HG03135 (cell line): Measurements from ENCODE around the gene CBFA2T3.

Source experiments
- ATAC-seq: cut with Tn5 transposase; IDR thresholded peaks from one replicate; pipeline ENCODE4 v1.9.1; 2021; ENCODE audit warnings: mild to moderate bottlenecking, moderate library complexity; ENCODE audit not compliant: unreplicated experiment

Gene CBFA2T3

DNA sequence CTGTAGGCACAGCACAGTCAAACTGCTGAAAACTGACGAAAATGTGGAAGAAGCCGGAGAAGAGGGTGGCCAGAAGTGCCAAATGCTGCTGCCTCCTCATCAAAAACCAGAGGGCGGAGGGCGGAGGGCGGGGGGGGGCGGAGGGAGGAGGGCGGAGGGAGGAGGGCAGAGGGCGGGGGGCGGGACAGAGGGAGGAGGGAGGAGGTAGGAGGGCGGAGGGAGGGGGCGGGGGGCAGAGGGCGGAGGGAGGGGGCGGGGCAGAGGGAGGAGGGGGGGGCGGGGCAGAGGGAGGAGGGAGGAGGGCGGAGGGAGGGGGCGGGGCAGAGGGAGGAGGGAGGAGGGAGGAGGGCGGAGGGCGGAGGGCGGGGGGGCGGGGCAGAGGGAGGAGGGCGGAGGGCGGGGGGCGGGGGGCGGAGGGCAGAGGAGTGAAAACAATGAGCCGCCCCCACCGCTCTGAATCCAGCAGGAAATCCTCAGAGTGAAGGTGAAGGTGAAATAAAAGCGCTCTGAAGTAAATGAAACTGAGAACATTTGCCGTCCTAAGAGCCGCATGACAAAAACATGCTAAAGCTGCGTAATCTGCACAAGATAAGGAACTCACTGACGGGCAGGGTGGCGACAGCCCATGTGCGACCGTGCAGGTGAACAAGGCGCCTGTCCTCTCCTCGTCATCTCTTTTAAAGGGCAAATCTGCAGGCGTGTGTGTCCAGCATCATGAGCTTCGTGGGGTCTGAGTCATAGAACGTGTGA lies 22.6 kb upstream of the CBFA2T3 start:
- no peak for ATAC-seq

DNA sequence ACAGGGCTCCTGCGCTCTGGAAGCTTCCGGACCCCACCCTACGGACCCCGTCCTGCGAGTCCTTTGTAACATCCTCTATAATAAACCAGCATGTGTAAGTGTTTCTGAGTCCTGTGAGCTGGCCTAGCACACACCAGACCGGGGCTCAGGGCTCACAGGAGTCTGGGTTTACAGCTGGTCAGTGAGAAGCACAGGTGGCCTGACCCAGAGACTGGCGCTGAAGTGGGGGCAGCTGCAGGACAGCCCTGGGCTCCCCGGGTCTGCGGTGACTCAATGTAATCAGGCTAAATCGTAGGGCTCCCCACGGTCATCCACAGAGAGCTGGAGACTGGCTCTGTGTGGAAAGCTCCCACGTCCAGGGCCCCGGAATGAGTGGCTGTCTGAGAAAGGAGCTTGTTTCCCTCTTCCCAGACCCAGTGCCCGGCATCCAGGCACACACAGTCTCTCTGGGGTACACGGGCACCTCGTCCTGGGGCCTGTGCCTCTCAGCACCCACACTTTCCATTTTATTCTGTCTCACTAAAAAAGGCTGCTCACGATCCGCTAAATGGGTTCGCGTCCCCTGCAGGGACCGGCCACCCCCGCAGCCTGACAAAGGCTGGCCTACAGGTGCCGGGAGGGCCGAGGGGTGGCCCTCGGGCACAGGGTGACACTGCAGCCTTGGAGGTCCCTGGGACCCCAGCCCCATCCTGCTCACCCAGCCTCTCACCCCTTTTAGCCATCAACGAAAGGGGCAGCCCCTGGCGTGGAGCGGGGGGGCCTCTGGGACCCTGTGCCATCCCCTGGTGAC lies 18.9 kb upstream of the CBFA2T3 start:
- ATAC-seq: no peak

DNA sequence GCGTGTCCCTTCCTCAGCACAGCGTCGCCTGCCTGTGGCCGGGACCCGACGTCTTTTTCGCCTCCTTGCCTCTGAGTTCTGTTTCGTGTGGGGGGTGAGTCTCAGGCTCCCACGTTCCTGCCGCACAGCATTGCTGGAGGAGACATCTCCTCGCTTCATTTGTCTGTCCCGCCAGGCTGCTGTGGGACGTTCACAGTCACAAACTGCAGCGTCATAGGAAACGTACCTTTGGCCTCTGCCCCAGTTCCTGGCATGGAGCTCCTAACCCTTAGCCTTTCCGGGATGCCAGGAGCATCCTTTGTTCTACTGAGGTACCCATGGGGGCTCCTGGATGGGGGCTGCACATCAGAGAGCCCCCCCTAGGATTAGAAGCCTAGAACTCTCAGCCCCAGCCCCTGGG lies 18.2 kb upstream of the CBFA2T3 start:
- no peak for ATAC-seq

DNA sequence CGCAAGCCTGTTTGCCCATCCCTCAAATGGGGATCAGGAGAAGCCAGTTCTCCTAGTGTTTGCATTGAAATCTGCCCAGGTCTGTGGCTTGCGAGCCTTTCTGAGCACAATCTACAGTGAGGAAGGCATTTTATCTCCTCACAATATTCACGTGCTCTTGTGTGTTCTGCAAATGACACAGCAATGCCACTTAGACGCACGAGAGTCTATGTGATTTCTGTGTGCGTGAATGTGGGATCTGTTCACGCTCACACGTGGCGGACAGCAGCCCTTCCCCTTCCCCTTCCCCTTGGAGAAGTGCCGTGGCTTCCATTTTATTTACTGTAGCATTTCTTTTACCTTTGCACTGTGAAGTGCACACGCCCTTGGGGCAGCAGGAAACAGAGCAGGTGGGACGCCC lies 17.7 kb upstream of the CBFA2T3 start:
- no peak for ATAC-seq

DNA sequence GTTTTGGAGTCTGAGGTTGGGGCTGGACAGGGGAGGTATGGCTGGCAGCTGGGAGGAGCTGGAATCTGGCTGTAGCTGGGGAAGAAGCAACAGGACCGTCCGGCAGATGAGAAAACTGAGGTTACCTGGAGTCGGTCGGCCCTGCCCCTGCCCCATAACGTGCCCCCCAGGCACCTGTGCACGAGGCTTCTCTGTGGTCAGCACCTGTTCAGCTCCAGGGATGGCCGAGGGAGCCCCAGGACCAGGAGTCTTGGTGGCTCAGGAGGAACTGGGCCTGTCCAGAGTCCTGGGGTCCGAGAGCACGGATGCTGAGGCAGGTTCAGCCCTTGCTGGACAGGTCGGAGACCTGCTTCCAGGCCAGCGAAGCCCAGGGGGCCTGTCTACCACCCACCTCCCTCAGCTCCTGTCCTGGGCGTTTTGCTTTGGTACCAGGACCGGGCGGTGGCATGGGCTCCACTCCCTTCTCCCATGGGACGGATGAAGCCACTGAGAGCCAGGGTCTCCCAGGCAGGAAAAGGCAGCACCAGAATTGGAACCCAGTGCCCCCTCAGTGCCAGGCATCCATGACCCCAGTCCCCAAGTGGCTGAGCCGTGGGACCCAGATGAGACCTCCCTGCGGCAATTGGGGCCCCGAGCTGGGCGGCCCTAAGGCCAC lies 17.1 kb upstream of the CBFA2T3 start:
- ATAC-seq: no peak

DNA sequence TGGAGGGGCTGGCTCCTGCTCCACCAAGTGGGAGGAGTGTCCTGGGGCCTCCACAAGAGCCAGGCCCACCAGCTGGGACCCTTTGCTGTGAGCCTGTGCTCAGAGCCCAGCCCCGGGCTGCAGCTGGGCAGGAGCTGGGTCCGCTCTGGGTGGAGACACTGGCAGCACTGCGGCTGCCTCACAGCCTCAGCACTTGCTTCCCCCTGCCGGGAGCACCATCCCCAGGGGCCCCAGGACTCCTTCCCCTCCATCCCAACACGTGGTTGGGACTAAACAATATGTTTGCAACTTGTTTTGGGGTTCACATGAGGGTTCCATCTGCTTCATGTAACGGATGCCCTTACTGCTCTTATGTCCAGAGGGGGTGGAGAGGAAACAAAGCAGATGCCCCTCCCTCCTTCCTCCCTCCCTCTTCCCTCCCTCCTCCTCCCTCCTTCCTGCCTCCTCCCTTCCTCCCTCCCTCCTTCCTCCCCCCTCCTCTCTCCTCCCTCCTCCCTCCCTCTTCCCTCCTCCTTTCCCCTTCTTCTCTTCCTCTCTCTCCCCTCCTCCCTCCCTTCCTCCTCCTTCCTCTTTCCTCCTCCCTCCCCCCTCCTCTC lies 16.3 kb upstream of the CBFA2T3 start:
- ATAC-seq: no peak

DNA sequence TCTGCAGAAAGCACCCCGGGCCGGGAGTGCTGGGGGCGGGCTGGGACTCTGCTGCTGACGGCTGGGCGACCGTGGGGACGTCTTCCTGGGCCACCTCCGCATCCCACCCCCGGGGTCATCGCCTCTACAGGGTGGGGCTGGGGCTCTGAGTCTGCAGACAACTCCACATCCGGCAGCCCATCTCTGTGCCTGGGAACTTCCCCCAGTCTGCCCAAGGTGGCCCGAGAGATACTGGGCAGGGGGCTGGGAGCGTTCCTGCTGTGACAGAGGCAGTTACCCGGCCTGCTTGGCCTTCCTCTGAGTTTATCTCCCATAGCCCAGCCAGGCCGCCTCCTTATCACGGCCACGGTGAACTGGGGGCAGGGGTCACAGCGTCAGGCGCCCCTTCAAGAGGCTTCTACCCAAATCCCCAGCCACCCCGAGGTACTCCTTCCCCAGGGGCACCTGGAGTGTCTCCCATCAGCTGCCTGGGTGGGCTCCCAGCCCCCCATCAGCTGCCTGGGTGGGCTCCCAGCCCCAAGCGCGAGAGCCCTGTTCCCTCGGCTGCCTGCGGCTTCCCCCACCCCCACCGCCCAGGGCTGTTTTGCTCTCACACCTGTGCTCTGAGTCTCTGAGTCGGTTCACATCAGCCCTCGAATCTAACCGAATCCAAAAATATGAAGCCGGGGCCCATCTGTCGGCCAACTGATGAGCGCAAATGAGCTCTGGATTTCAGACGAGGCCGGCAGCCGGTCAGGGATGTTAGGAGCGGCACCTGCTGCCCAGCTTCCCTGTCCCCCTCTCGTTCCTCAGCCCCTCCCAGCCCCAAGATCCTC lies 15.6 kb upstream of the CBFA2T3 start:
- no peak for ATAC-seq

DNA sequence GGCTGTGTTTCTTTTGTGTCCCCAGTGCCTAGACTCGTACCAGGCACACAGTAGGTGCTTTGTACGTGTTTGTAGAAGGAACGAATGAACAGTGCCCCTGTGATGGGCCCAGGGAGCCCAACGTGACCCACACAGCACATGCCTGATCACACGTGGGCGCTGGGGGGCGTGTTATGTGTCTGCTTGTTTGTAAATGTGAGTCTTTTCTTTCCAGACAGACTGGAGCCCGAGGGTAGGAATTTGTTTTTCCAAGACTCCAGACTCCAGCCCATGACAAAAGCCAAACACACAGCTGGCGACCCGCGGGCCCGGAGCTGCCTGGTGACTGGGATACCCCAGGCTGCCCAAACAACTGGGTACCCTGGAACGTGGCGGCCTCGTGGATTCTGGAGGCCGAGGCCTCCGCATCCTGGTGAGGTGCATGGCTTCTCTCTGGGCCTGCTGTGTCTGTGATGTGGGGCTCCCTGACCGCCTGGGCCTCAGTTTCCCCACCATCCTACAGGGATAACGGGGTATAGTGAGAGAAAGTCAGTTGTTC lies 14.9 kb upstream of the CBFA2T3 start:
- no peak for ATAC-seq

DNA sequence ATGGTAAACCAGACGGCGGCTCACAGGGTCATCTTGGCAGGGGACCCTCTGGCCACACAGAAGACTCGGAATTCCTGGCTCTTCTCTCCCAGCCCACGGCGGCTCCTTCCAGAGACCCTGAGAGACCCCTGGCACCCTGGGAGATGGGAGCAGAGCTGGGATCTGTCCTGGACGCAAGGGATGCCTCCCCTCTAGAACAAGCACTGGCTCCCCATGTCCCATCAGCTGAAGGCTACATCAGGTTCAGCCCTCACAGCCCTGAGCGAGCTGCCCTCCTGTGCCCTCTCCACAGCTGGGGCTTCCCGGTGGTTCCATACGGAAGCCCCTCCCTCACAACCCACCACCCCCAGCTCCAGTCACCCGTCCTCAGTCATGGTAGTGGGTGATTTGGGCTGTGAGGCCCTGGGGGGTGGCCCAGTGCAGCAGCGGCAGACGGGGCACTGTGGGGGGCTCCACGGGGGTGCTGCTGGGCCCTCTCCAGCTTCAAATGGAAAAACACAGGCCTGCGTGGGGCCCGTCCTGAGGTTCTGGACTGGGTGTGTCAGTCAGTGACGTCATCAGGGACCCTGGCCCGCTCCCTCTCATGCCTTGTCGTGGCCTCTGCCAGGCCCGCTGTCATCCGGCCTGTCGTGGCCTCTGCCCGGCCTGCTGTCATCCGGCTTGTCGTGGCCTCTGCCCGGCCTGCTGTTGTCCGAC lies 13.0 kb upstream of the CBFA2T3 start:
- ATAC-seq: no peak

DNA sequence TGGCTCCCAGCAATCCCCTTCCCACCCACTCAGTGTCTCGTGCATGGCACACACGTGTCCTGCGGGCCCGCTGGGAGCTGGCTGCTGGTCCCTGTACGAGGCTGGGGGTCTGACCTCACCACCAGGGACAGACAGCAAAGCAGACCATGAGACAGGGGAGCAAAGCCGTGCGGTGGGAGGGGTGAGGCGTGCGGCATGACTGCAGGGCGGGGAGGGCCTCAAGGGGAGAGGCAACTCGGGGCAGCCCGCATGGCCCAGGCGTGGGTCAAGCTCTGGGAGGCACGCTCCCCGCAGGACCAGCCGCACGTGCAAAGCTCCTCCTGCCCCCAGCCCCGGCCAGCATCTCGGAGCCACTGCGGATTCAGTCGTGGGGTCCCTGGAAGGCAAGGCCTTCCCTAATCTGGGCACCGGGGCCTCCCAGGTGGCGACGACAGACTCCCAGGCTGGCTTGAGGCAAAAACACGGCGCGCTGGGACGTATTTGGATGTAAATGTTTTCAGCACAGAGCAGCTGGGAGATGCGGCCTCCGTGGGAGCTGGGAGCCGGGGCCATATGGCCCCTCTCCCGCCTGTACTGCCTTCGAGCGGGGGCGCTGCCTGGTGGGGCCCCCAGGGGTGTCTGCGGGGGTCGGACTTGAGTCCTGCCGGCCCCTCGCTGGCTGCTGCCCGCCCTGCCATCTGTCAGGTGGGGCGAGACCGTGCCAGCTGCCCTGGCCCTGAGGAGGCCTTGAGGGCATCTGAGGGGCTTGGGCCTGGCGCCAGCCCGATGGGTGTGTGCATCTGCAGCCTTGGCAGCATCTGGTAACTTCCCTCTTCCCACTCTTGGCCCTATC lies 12.2 kb upstream of the CBFA2T3 start:
- no peak for ATAC-seq

DNA sequence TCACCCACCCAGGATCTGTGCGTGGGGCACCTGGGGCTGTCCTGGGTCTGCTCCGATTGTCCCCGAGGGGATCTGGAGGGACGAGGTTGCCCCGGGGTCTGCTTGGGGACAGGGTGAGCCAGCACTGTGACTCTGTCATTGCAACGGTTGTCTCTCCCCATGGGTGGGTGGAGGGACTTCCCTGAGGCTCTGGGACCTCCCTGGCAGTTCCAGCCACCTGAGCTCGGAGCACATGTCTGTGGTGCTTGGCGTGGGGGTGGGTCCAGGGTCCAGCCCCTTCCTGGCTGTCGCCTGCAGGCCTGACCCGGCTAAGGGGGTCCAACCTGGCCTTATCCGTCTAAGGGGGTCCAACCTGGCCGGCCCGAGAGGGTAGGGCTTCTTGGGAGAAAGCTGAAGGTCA lies 8.5 kb upstream of the CBFA2T3 start:
- ATAC-seq: no peak

DNA sequence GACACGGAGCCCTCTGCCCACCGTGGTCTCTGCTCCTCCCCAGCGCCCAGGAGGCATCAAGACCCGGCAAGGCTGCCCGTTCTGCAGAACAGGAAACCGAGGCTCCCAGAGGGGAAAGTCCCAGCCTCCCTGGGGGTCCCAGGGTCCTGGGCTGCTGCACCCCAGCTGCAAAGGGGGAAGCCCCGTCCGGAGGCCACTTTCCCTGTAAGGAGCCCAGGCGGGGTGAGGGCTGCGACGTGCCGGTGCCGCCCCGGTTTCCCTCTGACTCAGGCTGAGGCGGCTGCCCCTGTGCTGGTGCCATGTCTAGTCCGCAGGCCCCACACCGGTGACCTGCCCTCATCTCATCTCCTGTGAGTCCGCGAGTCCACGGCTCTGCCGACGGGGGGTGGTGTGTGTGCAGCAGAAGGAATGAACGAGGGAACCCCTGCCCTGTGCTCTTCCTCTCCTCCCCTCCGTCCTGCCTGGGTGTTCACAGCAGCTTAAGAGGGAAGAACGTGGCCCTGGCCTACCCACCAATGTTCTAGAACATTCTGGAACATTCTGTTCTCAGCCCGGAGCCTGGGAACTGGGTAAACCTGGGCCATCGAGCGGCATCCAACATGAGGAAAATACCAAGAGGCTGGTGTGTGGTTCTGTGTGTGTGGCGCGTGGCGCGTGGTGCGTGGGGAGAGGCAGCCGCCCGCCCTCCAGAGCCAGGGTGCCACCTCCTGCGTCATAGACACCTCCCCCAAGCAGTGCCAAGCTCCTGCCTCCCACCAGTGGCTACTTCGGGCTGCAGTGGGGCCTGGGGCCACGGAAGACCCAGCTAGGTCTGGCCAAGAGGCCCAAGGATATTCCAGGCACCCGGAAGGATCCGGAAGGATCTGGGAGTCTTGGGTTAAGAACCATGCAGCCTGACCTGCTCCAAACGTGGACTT lies 7.0 kb upstream of the CBFA2T3 start:
- no peak for ATAC-seq

DNA sequence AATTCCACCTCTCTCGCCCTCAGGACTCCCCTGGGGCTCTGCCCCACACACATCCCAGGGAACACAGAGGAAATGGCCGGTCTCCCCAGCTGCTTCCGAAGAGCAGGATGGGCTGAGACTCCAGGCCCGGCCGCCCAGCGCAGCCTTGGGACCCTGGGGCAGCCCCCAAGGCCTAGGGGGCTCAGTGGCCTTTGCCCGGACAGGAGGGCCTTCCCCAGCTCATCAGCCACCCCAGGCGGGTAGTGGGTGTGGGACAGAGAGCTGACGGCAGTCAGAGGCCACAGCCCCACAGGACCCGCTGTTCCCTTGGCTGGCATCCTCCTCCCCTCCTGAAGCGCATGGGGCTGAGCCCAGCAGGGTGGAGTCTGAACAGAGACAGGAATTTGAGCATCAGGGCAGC lies 6.2 kb upstream of the CBFA2T3 start:
- ATAC-seq: no peak

DNA sequence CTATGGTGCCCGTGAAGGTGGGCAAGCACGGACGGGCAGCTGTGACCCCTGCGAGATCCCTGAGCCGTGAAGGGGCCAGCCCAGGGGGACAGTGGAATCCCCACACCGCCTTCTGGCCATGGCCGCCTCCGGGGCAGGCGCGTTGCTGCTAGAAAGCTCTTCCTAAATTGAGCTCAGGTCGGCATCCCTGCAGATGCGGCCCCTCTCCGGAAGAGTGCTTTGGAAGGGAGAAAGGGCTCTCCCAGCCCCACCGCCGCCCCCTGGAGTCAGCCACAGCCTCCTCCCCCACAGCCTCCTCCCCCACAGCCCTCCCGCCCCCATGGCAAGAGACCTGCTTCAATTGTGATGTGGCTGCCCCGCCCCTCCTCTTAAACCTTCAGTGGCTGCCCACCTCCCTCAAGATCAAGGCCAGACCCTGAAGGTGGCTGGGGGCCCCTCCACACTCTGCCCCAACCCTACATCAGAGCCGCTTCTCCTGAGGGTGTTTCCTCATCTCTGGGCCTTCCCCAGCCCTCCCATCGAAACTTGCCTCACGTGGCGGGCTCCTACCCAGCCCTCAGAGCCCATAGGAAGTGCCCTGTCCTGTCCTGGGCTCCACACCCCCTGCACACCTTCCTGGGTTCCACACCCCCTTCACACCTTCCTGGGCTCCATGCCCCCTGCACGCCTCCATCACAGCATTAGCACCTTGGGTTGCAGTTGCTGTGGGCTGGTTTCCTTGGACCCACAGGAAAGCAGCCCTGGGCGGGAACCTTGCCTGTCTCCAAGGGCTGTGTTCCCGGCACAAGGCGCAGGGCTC lies 5.5 kb upstream of the CBFA2T3 start:
- ATAC-seq: no peak

DNA sequence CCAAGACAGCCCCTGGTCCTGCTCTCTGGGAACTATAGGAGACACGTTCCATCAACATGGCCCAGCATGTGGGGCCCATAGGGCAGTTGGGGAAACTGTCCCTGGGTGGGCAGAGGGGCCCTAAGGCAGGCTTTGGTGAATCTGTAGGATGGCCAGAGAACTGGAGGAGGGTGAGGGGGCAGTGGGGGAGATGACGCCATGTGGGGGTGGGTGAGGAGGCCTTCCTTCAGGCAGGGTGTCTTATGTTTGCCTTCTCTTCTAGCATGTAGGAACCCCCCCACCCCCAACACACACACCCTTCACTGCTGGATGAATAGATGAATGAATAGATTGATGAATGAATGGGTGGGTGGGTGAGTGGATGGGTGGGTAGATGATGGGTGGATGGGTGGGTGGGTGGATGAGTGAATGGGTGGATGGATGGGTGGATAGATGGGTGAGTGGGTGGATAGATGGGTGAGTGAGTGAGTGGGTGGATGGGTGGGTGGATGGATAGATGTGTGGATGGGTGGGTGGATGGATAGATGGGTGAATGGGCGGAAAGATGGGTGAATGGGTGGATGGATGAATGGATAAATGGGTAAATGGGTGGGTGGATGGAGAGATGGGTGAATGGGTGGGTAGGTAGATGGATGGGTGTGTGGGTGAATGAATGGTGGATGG lies 2.5 kb upstream of the CBFA2T3 start:
- no peak for ATAC-seq

DNA sequence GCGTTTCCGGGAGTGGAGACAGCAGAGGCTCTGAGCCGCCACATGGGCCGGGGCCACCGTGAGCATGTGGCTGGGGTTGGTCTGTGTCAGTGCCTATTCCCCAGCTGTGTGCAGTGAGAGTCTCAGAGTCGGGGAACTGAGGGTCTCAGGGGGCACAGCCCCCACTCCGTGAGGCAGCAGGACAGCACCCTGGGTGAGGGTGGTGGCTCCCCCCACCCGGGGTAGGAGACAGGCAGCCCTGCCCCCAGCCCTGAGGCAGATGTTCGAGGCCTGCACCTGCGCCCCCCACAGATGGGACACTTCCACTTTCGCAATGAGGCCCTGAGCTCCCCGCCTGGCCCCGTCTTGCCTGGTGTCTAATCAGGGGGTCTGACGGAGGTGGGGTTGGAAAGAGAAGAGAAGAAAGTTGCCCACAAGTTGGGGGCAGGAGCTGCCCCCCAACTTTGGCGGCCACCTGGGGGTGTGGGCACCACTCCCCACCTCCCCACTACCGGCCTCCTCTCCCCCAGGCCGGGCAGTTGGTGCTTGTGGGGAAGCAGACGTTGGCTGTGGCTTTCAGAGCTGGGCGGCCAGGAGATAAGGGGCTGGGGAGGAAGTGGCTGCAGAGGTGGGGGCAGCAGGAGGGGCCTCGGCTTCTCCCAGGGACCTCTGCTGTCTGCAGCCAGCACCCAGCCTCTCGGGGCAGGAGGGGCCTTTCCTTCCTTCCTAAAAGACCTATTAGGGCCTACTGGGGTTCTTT lies 1.8 kb upstream of the CBFA2T3 start:
- ATAC-seq: peak; percentile 41
